Type B pancreatic cell (in vitro differentiated cells): Measurements from ENCODE around the gene KHDRBS2. TPM values are rescaled to one million over a fixed set of nuclear protein-coding genes. Genes with fewer than 3 reads are reported as not detected.
A peak's percentile ranks its signal among the peaks of the same experiment; 100 is the strongest.
"Not testable (repeated sequence)": the region's sequence is repeated elsewhere in the genome, so short reads cannot be mapped to it uniquely, and the experiment has no call there.

ENCODE experiments used
- DNase-seq: peaks from one replicate; pipeline ENCODE4 v3.0.0; 2021; ENCODE audit warnings: mixed read lengths; ENCODE audit not compliant: unreplicated experiment; ENCODE audit errors: extremely low spot score
- H3K27ac Mint-ChIP-seq: 2 replicates; pipeline ENCODE4 v1.8.0; 2021; ENCODE audit warnings: mild to moderate bottlenecking, mixed read lengths
- H3K27me3 Mint-ChIP-seq: 2 replicates; pipeline ENCODE4 v1.8.0; 2021; ENCODE audit warnings: mixed read lengths
- H3K36me3 Mint-ChIP-seq: 2 replicates; pipeline ENCODE4 v1.8.0; 2021; ENCODE audit warnings: mixed read lengths
- H3K4me1 Mint-ChIP-seq: one replicate; pipeline ENCODE4 v1.8.0; 2021; ENCODE audit warnings: mixed read lengths; ENCODE audit not compliant: unreplicated experiment
- H3K4me3 Mint-ChIP-seq: 2 replicates; pipeline ENCODE4 v1.8.0; 2021; ENCODE audit warnings: mild to moderate bottlenecking, mixed read lengths
- H3K9me3 Mint-ChIP-seq: 2 replicates; pipeline ENCODE4 v1.8.0; 2021; ENCODE audit warnings: mixed read lengths
- total RNA-seq: library from RNA; stranded (reverse); gene quantifications from 2 replicates; pipeline ENCODE4 v1.2.1, GENCODE V29; 2021; ENCODE audit warnings: low replicate concordance
- TF ChIP-seq, protein P1 (sequence below): fragments of 200-600 bp; sonication (generic); conservative IDR thresholded peaks from 2 replicates; pipeline ENCODE4 v1.5.0; 2021; ENCODE audit warnings: antibody characterized with exemption, mild to moderate bottlenecking

KHDRBS2 gene
- total RNA-seq, 1 donor from 2014 or later = 3.5 TPM

DNA sequence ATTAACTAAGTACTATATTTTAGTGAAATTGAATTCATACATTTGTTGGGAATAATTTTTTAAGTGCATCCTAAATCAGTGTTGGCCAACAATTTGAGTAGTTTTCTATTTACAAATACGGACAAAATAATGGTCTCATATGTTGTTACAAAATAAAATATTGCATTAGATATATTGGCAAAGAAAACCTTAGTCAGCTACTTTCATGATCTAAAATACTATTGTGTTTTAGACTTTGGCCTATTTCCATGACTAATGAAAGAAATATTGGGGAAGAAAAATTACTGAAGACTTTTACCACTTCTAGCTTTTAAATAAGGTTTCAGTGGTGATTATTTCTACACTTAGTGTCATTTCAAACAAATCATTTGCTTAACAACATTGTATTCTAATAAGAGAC lies 498.0 kb downstream of the KHDRBS2 start:
- Mint-ChIP-seq H3K36me3 (no peaks in the 10 kb centered on the region), H3K9me3 (no peaks in the 10 kb centered on the region), H3K27me3 (no peaks in the 10 kb centered on the region), H3K4me1 (no peaks in the 10 kb centered on the region), H3K27ac (no peak overlapping the region), H3K4me3 (no peak overlapping the region)
- no peak for DNase-seq
- TF ChIP-seq, protein P1, sequence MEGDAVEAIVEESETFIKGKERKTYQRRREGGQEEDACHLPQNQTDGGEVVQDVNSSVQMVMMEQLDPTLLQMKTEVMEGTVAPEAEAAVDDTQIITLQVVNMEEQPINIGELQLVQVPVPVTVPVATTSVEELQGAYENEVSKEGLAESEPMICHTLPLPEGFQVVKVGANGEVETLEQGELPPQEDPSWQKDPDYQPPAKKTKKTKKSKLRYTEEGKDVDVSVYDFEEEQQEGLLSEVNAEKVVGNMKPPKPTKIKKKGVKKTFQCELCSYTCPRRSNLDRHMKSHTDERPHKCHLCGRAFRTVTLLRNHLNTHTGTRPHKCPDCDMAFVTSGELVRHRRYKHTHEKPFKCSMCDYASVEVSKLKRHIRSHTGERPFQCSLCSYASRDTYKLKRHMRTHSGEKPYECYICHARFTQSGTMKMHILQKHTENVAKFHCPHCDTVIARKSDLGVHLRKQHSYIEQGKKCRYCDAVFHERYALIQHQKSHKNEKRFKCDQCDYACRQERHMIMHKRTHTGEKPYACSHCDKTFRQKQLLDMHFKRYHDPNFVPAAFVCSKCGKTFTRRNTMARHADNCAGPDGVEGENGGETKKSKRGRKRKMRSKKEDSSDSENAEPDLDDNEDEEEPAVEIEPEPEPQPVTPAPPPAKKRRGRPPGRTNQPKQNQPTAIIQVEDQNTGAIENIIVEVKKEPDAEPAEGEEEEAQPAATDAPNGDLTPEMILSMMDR = no peak

DNA sequence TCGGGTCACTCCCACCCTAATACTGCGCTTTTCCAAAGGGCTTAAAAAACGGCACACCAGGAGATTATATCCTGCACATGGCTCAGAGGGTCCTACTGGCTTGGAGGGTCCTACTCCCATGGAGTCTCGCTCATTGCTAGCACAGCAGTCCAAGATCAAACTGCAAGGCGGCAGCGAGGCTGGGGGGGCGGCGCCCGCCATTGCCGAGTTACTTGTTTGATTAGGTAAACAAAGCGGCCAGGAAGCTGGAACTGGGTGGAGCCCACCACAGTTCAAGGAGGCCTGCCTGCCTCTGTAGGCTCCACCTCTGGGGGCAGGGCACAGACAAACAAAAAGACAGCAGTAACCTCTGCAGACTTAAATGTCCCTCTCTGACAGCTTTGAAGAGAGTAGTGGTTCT lies 516.6 kb downstream of the KHDRBS2 start:
- not testable (repeated sequence) for DNase-seq, H3K4me3 Mint-ChIP-seq, H3K9me3 Mint-ChIP-seq, H3K27ac Mint-ChIP-seq, H3K36me3 Mint-ChIP-seq, H3K4me1 Mint-ChIP-seq, H3K27me3 Mint-ChIP-seq

DNA sequence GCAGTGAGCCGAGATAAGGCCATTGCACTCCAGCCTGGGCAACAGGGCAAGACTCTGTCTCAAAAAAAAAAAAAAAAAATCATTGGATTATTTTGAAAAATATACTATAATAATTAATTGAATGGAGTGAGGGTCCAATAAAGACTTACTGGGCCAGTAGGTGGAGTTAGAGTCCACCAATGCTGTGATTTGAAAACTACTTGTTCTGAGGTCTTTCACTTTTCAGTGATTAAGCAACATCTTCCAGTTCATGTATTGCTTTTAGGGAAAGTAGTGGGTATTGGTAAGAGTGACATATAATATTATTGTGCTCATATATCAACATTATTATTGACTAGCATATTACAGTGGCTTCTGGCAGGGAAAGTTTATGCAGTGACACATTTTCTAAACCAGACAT lies 530.3 kb downstream of the KHDRBS2 start:
- Mint-ChIP-seq H3K36me3 (no peaks in the 10 kb centered on the region), H3K27me3 (no peaks in the 10 kb centered on the region), H3K4me3 (no peak overlapping the region), H3K4me1 (no peaks in the 10 kb centered on the region), H3K9me3 (no peaks in the 10 kb centered on the region), H3K27ac (no peak overlapping the region)
- TF ChIP-seq, protein P1 = peak; percentile 31
- no peak for DNase-seq

DNA sequence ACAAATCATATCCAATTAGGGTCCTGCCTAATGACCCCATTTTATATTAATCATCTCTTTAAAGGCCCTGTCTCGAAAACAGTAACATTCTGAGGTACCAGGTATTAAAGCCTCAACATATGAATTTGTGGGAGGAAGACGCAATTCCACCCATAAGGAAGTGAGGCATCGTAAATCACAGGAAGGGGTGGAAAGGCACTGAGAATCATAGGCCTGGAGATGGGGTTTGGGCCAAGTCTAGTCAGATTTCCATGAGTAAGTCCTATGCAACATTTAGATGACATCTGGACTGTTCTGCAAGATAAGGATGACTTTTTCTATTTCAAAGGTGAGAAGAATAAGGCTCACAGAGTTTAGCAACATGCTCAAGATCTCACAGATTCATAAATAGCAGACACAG lies 534.0 kb downstream of the KHDRBS2 start:
- H3K36me3 Mint-ChIP-seq = no peaks in the 10 kb centered on the region
- no peak overlapping the region for H3K27ac Mint-ChIP-seq
- no peaks in the 10 kb centered on the region for H3K27me3 Mint-ChIP-seq
- DNase-seq = no peak
- no peak overlapping the region for H3K4me3 Mint-ChIP-seq
- H3K9me3 Mint-ChIP-seq = no peaks in the 10 kb centered on the region
- TF ChIP-seq, protein P1 = no peak
- H3K4me1 Mint-ChIP-seq = no peaks in the 10 kb centered on the region

DNA sequence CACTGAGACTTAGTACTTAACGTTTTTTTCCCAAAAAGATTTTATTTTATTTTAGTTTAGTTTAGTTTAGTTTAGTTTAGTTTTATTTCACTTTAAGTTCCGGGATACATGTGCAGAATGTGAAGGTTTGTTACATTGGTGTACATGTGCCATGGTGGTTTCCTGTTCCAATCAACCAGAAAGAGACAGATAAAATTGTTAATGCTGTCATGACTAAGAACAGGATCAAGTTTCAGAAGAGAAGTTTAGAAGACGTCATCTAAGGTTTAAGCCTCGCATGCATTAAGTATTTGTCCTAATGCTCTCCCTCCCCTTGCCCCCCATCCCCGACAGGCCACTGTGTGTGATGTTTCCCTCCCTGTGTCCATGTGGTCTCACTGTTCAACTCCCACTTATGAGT lies 540.0 kb downstream of the KHDRBS2 start:
- H3K4me1 Mint-ChIP-seq = no peaks in the 10 kb centered on the region
- H3K4me3 Mint-ChIP-seq = no peak overlapping the region
- no peak overlapping the region for H3K27ac Mint-ChIP-seq
- no peaks in the 10 kb centered on the region for H3K36me3 Mint-ChIP-seq
- TF ChIP-seq, protein P1 = no peak
- H3K9me3 Mint-ChIP-seq = no peaks in the 10 kb centered on the region
- DNase-seq = no peak
- no peaks in the 10 kb centered on the region for H3K27me3 Mint-ChIP-seq

DNA sequence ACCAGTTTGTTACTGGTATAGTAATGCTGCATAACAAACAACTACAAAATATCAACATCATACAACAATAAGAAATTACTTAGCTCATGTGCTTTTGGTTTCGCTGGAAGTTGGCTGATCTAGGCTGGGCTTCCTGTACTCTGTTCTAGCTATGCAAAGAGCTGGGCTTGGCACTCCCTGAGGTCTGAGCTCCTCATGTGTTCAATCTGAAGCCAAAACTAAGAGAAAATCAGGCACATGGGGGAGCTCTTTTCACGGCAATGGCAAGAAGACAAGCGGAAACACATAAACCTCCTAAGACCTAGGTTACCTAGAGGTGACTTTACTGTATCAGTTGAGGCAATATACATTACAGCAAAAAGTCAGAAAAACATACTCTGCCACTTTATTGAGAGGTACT lies 574.2 kb downstream of the KHDRBS2 start:
- DNase-seq = no peak
- H3K4me3 Mint-ChIP-seq = no peak overlapping the region
- H3K27me3 Mint-ChIP-seq = no peaks in the 10 kb centered on the region
- no peaks in the 10 kb centered on the region for H3K36me3 Mint-ChIP-seq
- no peaks in the 10 kb centered on the region for H3K4me1 Mint-ChIP-seq
- TF ChIP-seq, protein P1 = no peak
- H3K27ac Mint-ChIP-seq = no peak overlapping the region
- no peaks in the 10 kb centered on the region for H3K9me3 Mint-ChIP-seq
